Choroid plexus epithelial cell (primary cell): ENCODE data around the gene ZCCHC4.

Experiments used
- DNase-seq: peaks from one replicate; pipeline ENCODE4 v3.0.0-alpha.2; 2010; ENCODE audit warnings: low read depth
- H3K4me3 ChIP-seq: 2 replicates; pipeline ENCODE4 v1.5.1; 2011; ENCODE audit warnings: low read depth, mild to moderate bottlenecking, control low read depth, low read length, moderate library complexity
- CTCF ChIP-seq: conservative IDR thresholded peaks from 2 replicates; pipeline ENCODE4 v1.5.1; 2011; ENCODE audit warnings: low read depth, mild to moderate bottlenecking, control low read depth, inconsistent platforms, low read length, moderate library complexity

ZCCHC4 gene

DNA sequence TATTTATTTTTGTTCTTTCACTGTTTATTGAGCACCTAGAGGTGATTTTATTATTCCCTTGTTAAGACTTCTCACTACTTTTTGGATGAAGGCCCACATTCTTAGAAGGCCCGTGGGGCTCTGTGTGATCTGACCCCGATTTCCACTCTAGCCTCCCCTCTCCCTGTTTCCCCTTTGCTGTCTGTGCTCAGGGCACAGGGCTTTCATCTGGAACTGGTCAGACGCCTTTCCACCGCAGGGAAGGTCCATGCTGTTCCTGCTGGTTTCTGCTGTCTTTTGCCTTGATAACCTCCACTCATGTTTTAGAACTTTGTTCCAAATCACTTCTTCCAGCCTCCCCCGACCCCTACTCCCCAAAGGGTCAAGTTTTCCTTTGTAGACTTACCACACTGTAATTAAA is 33.2 kb downstream of the ZCCHC4 start:
- no peak for TF ChIP-seq CTCF
- peak; percentile 41 for DNase-seq
- H3K4me3 ChIP-seq, result no peak overlapping the region

DNA sequence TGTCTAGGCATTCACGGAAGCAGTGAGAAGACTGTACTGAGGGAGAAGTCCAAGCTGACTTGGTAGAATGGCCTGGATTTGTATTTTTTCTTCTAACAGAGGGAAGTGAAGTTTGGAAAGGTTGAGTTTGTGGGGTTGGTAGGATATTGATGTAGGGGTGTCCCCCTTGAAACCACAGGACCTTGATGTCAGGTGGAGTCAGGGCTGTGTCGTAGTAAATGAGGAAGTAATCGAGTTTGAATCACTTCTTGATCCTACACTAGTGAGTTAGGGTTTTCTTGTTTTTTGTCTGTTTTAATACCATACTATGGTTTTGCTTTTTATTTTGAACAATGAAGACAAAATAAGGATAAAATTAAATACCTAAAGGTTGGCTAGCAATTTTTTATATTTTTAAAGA is 34.3 kb downstream of the ZCCHC4 start:
- H3K4me3 ChIP-seq, result no peak overlapping the region
- no peak for DNase-seq
- no peak for TF ChIP-seq CTCF

DNA sequence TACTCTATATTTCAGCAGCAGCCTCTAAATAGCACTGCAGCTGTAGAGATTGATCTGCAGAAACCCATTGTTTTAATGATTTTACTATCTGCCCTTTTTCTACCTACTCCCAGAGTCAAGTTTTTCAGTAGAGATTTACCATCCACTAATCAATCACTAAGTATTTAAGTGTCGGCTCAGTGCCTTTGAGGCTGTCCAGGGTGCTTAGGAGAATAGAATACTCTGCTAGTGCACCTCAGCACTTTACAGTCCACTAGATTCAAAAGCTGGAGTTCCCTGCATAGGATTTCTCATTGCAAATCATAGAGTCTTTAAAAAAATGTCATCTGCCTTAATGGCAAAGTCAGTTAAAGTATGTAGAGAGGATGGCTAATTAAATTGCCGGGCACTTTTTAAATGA is 34.9 kb downstream of the ZCCHC4 start:
- H3K4me3 ChIP-seq, result no peak overlapping the region
- no peak for DNase-seq
- TF ChIP-seq CTCF, result no peak

GRCh38 chr4:25347971-25348370 is 35.4 kb downstream of the ZCCHC4 start:
- no peak for TF ChIP-seq CTCF
- no peak overlapping the region for H3K4me3 ChIP-seq
- DNase-seq, result no peak

- DNase-seq, result no peak
- TF ChIP-seq CTCF, result no peak
These were observed 38.0 kb downstream of the ZCCHC4 start for GRCh38 chr4:25350561-25350960.

GRCh38 chr4:25351777-25352416 is 39.3 kb downstream of the ZCCHC4 start:
- TF ChIP-seq CTCF, result no peak
- DNase-seq, result peak; percentile 87
- H3K4me3 ChIP-seq, result no peak overlapping the region

More at GRCh38 chr4:25350561-25350960, 38.0 kb downstream of the ZCCHC4 start:
- no peak overlapping the region for H3K4me3 ChIP-seq

DNA sequence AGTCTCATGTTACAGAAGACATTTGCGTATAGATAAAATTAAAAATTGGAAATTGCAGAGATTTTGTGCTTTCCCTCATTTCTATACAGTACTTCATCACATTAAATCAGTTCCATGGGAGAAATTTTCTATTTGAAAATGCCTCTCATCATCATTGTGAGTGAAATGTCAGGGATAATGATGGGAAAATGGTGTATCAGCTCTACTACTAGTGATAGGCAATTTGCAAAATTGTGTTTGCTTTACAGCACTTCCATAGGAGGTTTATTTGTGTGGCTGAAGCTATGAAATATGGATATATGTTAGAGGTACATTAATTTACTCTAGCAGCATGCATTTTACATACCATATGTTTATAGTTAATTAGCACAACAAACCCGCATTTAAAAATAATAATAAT is 43.5 kb downstream of the ZCCHC4 start:
- TF ChIP-seq CTCF, result no peak
- no peak for DNase-seq

More for the DNA sequence above, 43.5 kb downstream of the ZCCHC4 start:
- no peak overlapping the region for H3K4me3 ChIP-seq
